ENCODE data around the gene RAD23B.

RAD23B gene

DNA sequence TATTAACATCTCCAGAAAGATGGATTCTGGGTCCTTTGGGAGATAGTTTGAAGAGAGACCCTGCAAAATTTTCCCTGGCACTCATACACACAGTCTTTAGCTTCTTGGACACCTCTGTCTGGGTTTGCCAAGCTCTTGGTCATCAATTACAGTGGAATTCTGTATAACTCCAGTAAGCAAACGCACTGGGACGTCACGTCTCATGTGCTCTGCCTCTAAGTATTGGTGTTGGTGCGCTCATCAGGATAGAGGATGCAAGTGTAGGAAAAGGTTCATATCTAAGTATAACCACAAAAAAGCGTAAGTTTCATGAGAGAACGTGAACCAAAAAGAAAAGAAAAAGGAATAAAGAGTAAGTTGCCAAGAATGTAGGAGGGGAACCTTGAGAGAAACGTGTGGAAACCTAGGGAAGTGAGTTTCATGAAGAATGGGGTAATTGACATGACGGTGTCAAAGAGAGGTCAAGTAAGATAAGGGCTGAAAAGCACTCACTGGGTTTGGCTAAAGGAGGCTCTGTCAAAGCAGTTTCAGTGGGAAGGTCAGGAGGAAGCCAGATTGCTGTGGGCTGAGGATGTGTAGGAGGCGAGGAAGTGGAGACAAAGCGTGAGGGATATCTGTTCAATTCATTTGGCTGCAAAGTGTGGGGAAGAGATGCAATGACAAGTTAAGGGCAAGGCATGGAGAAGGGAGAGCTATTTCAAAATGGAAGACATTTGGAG, 92.7 kb downstream of the RAD23B start:
- DNase-seq (ENCODE audit: low read depth in 2 of 2), result no peak

DNA sequence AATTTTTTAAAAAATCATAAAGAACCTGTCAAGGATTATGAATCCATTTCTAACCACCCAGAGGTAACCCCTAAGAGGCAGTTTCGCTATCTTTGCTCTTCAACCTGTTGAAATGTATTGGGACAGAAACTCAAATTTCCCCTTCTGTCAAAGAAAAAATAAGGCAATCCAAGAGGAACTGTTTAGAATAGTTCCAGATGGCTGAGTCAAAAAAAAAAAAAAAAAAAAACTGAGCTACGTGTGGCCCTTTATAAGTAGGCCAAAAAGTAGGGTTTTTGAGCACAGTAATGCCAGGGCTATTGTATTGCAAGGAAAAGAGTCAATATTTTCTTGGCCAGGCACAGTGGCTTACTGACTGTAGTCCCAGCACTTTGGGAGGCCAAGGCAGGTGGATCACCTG, 94.9 kb downstream of the RAD23B start:
- DNase-seq (ENCODE audit: low read depth in 2 of 2), result no peak

Measured in stimulated activated CD8-positive, alpha-beta memory T cell treated with anti-CD3 and anti-CD28 coated beads, Interleukin-7, amount 100 ng/mL, for 4 hours (primary cell).